ENCODE measurements around the gene ERGIC2.

Gene ERGIC2

GRCh38 chr12:29334937-29335336, 46.0 kb downstream of the ERGIC2 start:
- no peak for DNase-seq (ENCODE audit: low spot score)
- TF ChIP-seq CTCF (IDR thresholded peaks at IDR 0.05; ENCODE audit: extremely low read depth, missing control alignments): no peak

GRCh38 chr12:29333178-29333577, 47.8 kb downstream of the ERGIC2 start:
- DNase-seq (ENCODE audit: low spot score): no peak

GRCh38 chr12:29329411-29329810, 51.6 kb downstream of the ERGIC2 start:
- no peak for TF ChIP-seq CTCF (IDR thresholded peaks at IDR 0.05; ENCODE audit: extremely low read depth, missing control alignments)
- no peak for DNase-seq (ENCODE audit: low spot score)

More at GRCh38 chr12:29333178-29333577, 47.8 kb downstream of the ERGIC2 start:
- TF ChIP-seq CTCF (IDR thresholded peaks at IDR 0.05; ENCODE audit: extremely low read depth, missing control alignments): no peak

GRCh38 chr12:29322157-29322556, 58.8 kb downstream of the ERGIC2 start:
- TF ChIP-seq CTCF (IDR thresholded peaks at IDR 0.05; ENCODE audit: extremely low read depth, missing control alignments): no peak
- DNase-seq (ENCODE audit: low spot score): no peak

- no peak for DNase-seq (ENCODE audit: low spot score)
- TF ChIP-seq CTCF (IDR thresholded peaks at IDR 0.05; ENCODE audit: extremely low read depth, missing control alignments): no peak
These were observed 60.5 kb downstream of the ERGIC2 start for GRCh38 chr12:29320295-29321085.

GRCh38 chr12:29317556-29318363, 63.2 kb downstream of the ERGIC2 start:
- DNase-seq (ENCODE audit: low spot score): peak; percentile 64
- peak; percentile 95 for TF ChIP-seq CTCF (IDR thresholded peaks at IDR 0.05; ENCODE audit: extremely low read depth, missing control alignments)

- TF ChIP-seq CTCF (IDR thresholded peaks at IDR 0.05; ENCODE audit: extremely low read depth, missing control alignments): no peak
- DNase-seq (ENCODE audit: low spot score): no peak
These were observed 64.2 kb downstream of the ERGIC2 start for GRCh38 chr12:29316752-29317151.

Measured in GM20000 (cell line).